Testis (tissue), 2 donors: ENCODE data around the gene DCUN1D4.

Experiments
- CTCF ChIP-seq, 3 experiments: fragments of 450-650 bp in 2 of 3; fragments of 200-600 bp in 1 of 3; sonication (generic) in 1 of 3; IDR thresholded peaks; one replicate each; pipeline ENCODE4 v1.5.1; 2016 to 2019; ENCODE audit warnings: antibody characterized with exemption in 3 of 3, mild to moderate bottlenecking in 2 of 3, moderate library complexity in 1 of 3
- POLR2A ChIP-seq: fragments of 450-650 bp; IDR thresholded peaks from one replicate; pipeline ENCODE4 v1.6.1; 2017; ENCODE audit warnings: antibody characterized with exemption, mild to moderate bottlenecking, moderate library complexity

- TF ChIP-seq CTCF (IDR thresholded peaks at IDR 0.05) (no peak), POLR2A (no peak)
Measured at GRCh38 chr4:51855270-51855669, 12.3 kb downstream of the DCUN1D4 start.
